HG03457 (cell line): ENCODE results near the gene NLRC5.
"Not testable (repeated sequence)": the region's sequence is repeated elsewhere in the genome, so short reads cannot be mapped to it uniquely, and the experiment has no call there.

Experiments used
- ATAC-seq: cut with Tn5 transposase; IDR thresholded peaks from one replicate; pipeline ENCODE4 v1.9.1; 2021; ENCODE audit warnings: moderate number of reproducible peaks; ENCODE audit not compliant: unreplicated experiment

Gene NLRC5

GRCh38 chr16:56980792-56981724 lies 8.3 kb upstream of the NLRC5 start:
- ATAC-seq: no peak

GRCh38 chr16:56981729-56982271 lies 7.6 kb upstream of the NLRC5 start:
- ATAC-seq: no peak

DNA sequence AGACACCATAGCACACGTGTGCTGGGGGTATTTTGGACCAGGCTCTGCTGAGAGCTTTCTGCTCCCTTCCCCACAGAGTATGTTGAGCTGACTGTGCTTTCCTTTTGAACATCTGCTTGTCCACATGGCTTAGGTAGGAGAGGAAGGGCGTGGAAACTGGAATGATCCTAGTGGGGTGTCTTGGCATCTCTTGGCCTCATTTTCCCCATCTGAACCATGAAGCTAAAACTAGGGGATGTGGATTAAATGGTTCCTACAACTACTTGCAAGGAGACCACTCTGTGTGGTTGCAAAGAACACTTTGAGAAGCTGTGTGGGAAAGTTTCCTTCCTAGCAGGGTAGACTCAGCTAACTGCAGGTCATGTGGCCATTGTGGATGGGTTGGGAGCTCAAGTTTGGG lies 6.7 kb upstream of the NLRC5 start:
- ATAC-seq: no peak

- ATAC-seq: no peak
Measured at GRCh38 chr16:56983211-56983751, 6.1 kb upstream of the NLRC5 start.

GRCh38 chr16:56984639-56985038 lies 4.7 kb upstream of the NLRC5 start:
- no peak for ATAC-seq

GRCh38 chr16:56985288-56985961 lies 3.9 kb upstream of the NLRC5 start:
- ATAC-seq: no peak

- no peak for ATAC-seq
Measured at GRCh38 chr16:56985962-56986360, 3.4 kb upstream of the NLRC5 start.

GRCh38 chr16:56986361-56986760 lies 3.0 kb upstream of the NLRC5 start:
- no peak for ATAC-seq

DNA sequence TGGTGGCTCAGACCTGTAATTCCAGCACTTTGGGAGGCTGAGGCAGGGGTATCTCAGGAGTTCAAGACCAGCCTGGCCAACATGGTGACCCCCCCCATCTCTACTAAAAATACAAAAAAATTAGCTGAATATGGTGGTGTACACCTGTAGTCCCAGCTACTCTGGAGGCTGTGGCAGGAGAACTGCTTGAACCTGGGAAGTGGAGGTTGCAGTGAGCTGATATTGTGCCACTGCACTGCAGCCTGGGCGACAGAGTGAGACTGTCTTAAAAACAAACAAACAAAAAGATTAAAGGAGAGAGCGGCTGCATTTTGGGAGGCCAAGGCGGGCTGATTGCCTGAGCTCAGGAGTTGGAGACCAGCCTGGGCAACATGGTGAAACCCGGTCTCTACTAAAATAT lies 2.4 kb upstream of the NLRC5 start:
- not testable (repeated sequence) for ATAC-seq

- no peak for ATAC-seq
Measured at GRCh38 chr16:56987692-56988091, 1.7 kb upstream of the NLRC5 start.

GRCh38 chr16:56988161-56988947 lies 1.0 kb upstream of the NLRC5 start:
- no peak for ATAC-seq

GRCh38 chr16:56989988-56990387 lies 631 bp downstream of the NLRC5 start:
- no peak for ATAC-seq

- no peak for ATAC-seq
Measured at GRCh38 chr16:56990407-56991286, 1.3 kb downstream of the NLRC5 start.

DNA sequence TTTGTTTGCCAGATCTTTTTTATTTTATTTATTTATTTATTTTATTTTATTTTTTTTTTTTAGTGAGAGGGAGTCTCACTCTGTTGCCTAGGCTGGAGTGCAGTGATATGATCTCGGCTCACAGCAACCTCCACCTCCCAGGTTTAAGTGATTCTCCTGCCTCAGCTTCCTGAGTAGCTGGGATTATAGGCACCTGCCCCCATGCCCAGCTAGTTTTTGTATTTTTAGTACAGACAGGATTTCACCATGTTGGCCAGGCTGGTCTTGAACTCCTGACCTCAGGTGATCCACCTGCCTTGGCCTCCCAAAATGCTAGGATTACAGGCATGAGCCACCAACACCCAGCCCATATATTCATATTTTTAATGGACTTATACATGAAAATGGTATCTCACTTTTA lies 3.1 kb downstream of the NLRC5 start:
- ATAC-seq: not testable (repeated sequence)

- ATAC-seq: no peak
Measured at GRCh38 chr16:56993204-56993603, 3.8 kb downstream of the NLRC5 start.

GRCh38 chr16:56994311-56994710 lies 5.0 kb downstream of the NLRC5 start:
- no peak for ATAC-seq

GRCh38 chr16:56995136-56995805 lies 5.9 kb downstream of the NLRC5 start:
- no peak for ATAC-seq

DNA sequence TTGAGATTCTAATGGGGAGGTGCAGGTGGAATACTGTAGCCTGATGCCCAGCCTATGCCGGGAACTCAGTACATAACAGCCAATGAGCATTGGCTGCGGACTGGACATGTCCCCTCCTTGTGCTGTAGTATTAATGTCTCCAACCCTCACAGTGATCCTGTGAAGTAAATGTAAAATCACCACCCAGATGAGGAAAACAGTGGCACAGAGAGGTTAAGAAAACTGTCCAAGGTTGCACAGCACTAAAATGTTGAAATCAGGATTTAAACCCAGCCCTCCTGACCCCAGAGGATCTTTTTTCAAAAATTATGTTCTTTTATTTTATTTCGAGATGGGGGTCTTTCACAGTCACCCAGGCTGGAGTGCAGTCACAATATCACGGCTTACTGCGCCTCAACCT lies 7.9 kb downstream of the NLRC5 start:
- no peak for ATAC-seq

GRCh38 chr16:56997931-56998330 lies 8.6 kb downstream of the NLRC5 start:
- ATAC-seq: no peak
